ENCODE data around the gene PDYN.

DNA sequence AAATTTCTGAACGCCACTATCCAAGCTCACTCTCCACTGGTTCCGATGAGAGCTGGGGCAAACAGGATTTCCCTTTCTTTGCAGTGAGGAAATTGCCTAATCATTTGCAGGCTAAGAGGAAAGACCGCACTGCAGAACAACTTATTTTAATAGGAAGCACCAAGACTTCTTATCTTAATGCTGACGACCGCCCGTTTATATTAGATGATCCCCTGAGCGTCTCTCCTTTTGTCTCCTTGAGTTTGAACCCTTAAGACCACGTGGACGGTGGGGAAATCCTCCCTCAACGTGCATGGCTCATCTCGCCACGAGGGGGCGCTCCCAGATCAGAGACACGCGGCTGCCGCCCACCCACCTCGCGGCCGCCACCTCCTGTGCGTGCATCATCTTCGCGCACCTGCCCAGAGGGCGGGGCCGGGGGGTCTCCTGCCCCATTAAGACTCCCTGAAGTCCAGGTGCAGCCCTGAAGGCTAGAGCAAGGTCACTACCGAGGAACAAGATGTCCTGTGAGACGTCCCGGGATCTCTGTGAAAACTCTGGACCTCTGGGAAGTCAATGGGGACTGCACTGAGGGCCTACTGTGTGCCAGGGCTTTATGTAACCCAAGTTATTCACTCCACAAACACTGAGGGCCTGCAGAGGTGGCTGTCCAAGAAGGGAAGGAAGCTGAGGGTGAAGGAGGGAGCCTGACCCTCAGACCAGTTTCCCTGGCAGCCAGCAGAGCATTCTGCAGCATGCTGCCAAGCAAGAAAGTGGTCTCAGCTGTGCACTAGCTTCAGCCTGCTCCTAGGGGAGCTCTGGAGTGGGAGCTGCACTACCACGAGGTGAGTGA is 28.1 kb downstream of the PDYN start:
- TF ChIP-seq, protein P1, sequence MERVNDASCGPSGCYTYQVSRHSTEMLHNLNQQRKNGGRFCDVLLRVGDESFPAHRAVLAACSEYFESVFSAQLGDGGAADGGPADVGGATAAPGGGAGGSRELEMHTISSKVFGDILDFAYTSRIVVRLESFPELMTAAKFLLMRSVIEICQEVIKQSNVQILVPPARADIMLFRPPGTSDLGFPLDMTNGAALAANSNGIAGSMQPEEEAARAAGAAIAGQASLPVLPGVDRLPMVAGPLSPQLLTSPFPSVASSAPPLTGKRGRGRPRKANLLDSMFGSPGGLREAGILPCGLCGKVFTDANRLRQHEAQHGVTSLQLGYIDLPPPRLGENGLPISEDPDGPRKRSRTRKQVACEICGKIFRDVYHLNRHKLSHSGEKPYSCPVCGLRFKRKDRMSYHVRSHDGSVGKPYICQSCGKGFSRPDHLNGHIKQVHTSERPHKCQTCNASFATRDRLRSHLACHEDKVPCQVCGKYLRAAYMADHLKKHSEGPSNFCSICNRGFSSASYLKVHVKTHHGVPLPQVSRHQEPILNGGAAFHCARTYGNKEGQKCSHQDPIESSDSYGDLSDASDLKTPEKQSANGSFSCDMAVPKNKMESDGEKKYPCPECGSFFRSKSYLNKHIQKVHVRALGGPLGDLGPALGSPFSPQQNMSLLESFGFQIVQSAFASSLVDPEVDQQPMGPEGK (CRISPR knock-in tag; IDR thresholded peaks at IDR 0.05; ENCODE audit: borderline replicate concordance): no peak
- TF ChIP-seq ZFP30 (CRISPR knock-in tag; IDR thresholded peaks at IDR 0.05): no peak
- no peak for TF ChIP-seq TOX (CRISPR knock-in tag; IDR thresholded peaks at IDR 0.05; ENCODE audit: borderline replicate concordance)
- no peak for TF ChIP-seq RARB (CRISPR knock-in tag; IDR thresholded peaks at IDR 0.05)
- TF ChIP-seq, protein P2, sequence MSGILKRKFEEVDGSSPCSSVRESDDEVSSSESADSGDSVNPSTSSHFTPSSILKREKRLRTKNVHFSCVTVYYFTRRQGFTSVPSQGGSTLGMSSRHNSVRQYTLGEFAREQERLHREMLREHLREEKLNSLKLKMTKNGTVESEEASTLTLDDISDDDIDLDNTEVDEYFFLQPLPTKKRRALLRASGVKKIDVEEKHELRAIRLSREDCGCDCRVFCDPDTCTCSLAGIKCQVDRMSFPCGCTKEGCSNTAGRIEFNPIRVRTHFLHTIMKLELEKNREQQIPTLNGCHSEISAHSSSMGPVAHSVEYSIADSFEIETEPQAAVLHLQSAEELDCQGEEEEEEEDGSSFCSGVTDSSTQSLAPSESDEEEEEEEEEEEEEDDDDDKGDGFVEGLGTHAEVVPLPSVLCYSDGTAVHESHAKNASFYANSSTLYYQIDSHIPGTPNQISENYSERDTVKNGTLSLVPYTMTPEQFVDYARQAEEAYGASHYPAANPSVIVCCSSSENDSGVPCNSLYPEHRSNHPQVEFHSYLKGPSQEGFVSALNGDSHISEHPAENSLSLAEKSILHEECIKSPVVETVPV (CRISPR knock-in tag; IDR thresholded peaks at IDR 0.05): no peak
- no peak for TF ChIP-seq ISL1 (CRISPR knock-in tag; IDR thresholded peaks at IDR 0.05)

Data from SK-N-SH treated with all-trans-retinoic acid at 6 μM for 48 hours (cell line).